T-helper 2 cell treated with Interferon-gamma antibody and Interleukin-4, amounts not matched to agents 5 μg/mL and 100 μg/mL, for 36 hours (primary cell): ENCODE data around the gene SLC26A3.

Source experiments
- DNase-seq: peaks from one replicate; pipeline ENCODE4 v3.0.0; 2021; ENCODE audit warnings: low spot score
- H3K27ac Mint-ChIP-seq: one replicate; pipeline ENCODE4 v1.8.0; 2021; ENCODE audit warnings: mild to moderate bottlenecking, mixed read lengths
- H3K27me3 Mint-ChIP-seq: one replicate; pipeline ENCODE4 v1.8.0; 2021; ENCODE audit warnings: low read depth, mixed read lengths
- H3K36me3 Mint-ChIP-seq: one replicate; pipeline ENCODE4 v1.8.0; 2021; ENCODE audit warnings: low read depth, mixed read lengths
- H3K4me1 Mint-ChIP-seq: one replicate; pipeline ENCODE4 v1.8.0; 2021; ENCODE audit warnings: low read depth, mixed read lengths
- H3K4me3 Mint-ChIP-seq: one replicate; pipeline ENCODE4 v1.8.0; 2022; ENCODE audit warnings: mild to moderate bottlenecking, moderate library complexity, mixed read lengths
- H3K9me3 Mint-ChIP-seq: one replicate; pipeline ENCODE4 v1.8.0; 2021; ENCODE audit warnings: mixed read lengths

The SLC26A3 gene

GRCh38 chr7:107799647-107800264 lies 3.3 kb downstream of the SLC26A3 start:
- no peaks in the 10 kb centered on the region for H3K4me1 Mint-ChIP-seq
- H3K27me3 Mint-ChIP-seq: peaks cover 8% of the 10 kb centered on the region
- no peaks in the 10 kb centered on the region for H3K9me3 Mint-ChIP-seq
- H3K27ac Mint-ChIP-seq: no peak overlapping the region
- no peak for DNase-seq
- no peak overlapping the region for H3K4me3 Mint-ChIP-seq
- no peaks in the 10 kb centered on the region for H3K36me3 Mint-ChIP-seq

GRCh38 chr7:107792364-107792763 lies 10.7 kb downstream of the SLC26A3 start:
- Mint-ChIP-seq H3K27me3 (peaks cover 13% of the 10 kb centered on the region), H3K4me1 (peaks cover 2% of the 10 kb centered on the region), H3K9me3 (no peaks in the 10 kb centered on the region), H3K4me3 (no peak overlapping the region), H3K27ac (no peak overlapping the region), H3K36me3 (no peaks in the 10 kb centered on the region)
- no peak for DNase-seq

GRCh38 chr7:107789647-107790046 lies 13.4 kb downstream of the SLC26A3 start:
- no peaks in the 10 kb centered on the region for H3K9me3 Mint-ChIP-seq
- DNase-seq: no peak
- peaks cover 13% of the 10 kb centered on the region for H3K27me3 Mint-ChIP-seq
- no peak overlapping the region for H3K4me3 Mint-ChIP-seq
- H3K4me1 Mint-ChIP-seq: peaks cover 14% of the 10 kb centered on the region
- H3K27ac Mint-ChIP-seq: no peak overlapping the region
- H3K36me3 Mint-ChIP-seq: no peaks in the 10 kb centered on the region

- H3K27ac Mint-ChIP-seq: no peak overlapping the region
- H3K9me3 Mint-ChIP-seq: no peaks in the 10 kb centered on the region
- peaks cover 14% of the 10 kb centered on the region for H3K4me1 Mint-ChIP-seq
- DNase-seq: no peak
- H3K27me3 Mint-ChIP-seq: peaks cover 6% of the 10 kb centered on the region
- H3K4me3 Mint-ChIP-seq: no peak overlapping the region
- no peaks in the 10 kb centered on the region for H3K36me3 Mint-ChIP-seq
These were observed 14.4 kb downstream of the SLC26A3 start for GRCh38 chr7:107788662-107789061.

GRCh38 chr7:107788216-107788615 lies 14.8 kb downstream of the SLC26A3 start:
- H3K9me3 Mint-ChIP-seq: no peaks in the 10 kb centered on the region
- peaks cover 14% of the 10 kb centered on the region for H3K4me1 Mint-ChIP-seq
- H3K36me3 Mint-ChIP-seq: no peaks in the 10 kb centered on the region
- no peak overlapping the region for H3K4me3 Mint-ChIP-seq
- no peak overlapping the region for H3K27ac Mint-ChIP-seq
- peaks cover 4% of the 10 kb centered on the region for H3K27me3 Mint-ChIP-seq
- no peak for DNase-seq

GRCh38 chr7:107785926-107786325 lies 17.1 kb downstream of the SLC26A3 start:
- Mint-ChIP-seq H3K36me3 (no peaks in the 10 kb centered on the region), H3K4me3 (no peak overlapping the region), H3K9me3 (no peaks in the 10 kb centered on the region), H3K4me1 (peaks cover 14% of the 10 kb centered on the region), H3K27ac (no peak overlapping the region), H3K27me3 (peaks cover 3% of the 10 kb centered on the region)
- DNase-seq: no peak

GRCh38 chr7:107785170-107785569 lies 17.9 kb downstream of the SLC26A3 start:
- H3K36me3 Mint-ChIP-seq: no peaks in the 10 kb centered on the region
- H3K4me1 Mint-ChIP-seq: peaks cover 14% of the 10 kb centered on the region
- peak overlapping the region; percentile 2 for H3K4me3 Mint-ChIP-seq
- DNase-seq: no peak
- no peaks in the 10 kb centered on the region for H3K27me3 Mint-ChIP-seq
- no peaks in the 10 kb centered on the region for H3K9me3 Mint-ChIP-seq
- H3K27ac Mint-ChIP-seq: no peak overlapping the region

- Mint-ChIP-seq H3K9me3 (no peaks in the 10 kb centered on the region), H3K36me3 (no peaks in the 10 kb centered on the region), H3K4me1 (peaks cover 14% of the 10 kb centered on the region), H3K27ac (no peak overlapping the region), H3K27me3 (no peaks in the 10 kb centered on the region), H3K4me3 (no peak overlapping the region)
- no peak for DNase-seq
These were observed 19.4 kb downstream of the SLC26A3 start for GRCh38 chr7:107783648-107784047.

- Mint-ChIP-seq H3K9me3 (no peaks in the 10 kb centered on the region), H3K27ac (no peak overlapping the region), H3K27me3 (no peaks in the 10 kb centered on the region), H3K4me1 (peaks cover 13% of the 10 kb centered on the region), H3K36me3 (no peaks in the 10 kb centered on the region), H3K4me3 (no peak overlapping the region)
- DNase-seq: no peak
These were observed 20.6 kb downstream of the SLC26A3 start for GRCh38 chr7:107782374-107782773.

- no peaks in the 10 kb centered on the region for H3K4me1 Mint-ChIP-seq
- no peak for DNase-seq
- H3K36me3 Mint-ChIP-seq: no peaks in the 10 kb centered on the region
These were observed 23.4 kb downstream of the SLC26A3 start for GRCh38 chr7:107779647-107780099.

GRCh38 chr7:107778283-107778682 lies 24.7 kb downstream of the SLC26A3 start:
- no peak overlapping the region for H3K27ac Mint-ChIP-seq

More at GRCh38 chr7:107779647-107780099, 23.4 kb downstream of the SLC26A3 start:
- Mint-ChIP-seq H3K27me3 (no peaks in the 10 kb centered on the region), H3K4me3 (no peak overlapping the region), H3K27ac (no peak overlapping the region), H3K9me3 (no peaks in the 10 kb centered on the region)

GRCh38 chr7:107777702-107778101 lies 25.3 kb downstream of the SLC26A3 start:
- no peaks in the 10 kb centered on the region for H3K9me3 Mint-ChIP-seq
- no peak for DNase-seq
- no peaks in the 10 kb centered on the region for H3K36me3 Mint-ChIP-seq
- H3K4me3 Mint-ChIP-seq: no peak overlapping the region
- no peaks in the 10 kb centered on the region for H3K4me1 Mint-ChIP-seq
- H3K27ac Mint-ChIP-seq: no peak overlapping the region
- H3K27me3 Mint-ChIP-seq: no peaks in the 10 kb centered on the region

More at GRCh38 chr7:107778283-107778682, 24.7 kb downstream of the SLC26A3 start:
- Mint-ChIP-seq H3K4me3 (no peak overlapping the region), H3K4me1 (no peaks in the 10 kb centered on the region), H3K9me3 (no peaks in the 10 kb centered on the region), H3K36me3 (no peaks in the 10 kb centered on the region), H3K27me3 (no peaks in the 10 kb centered on the region)
- no peak for DNase-seq

GRCh38 chr7:107773027-107773426 lies 30.0 kb downstream of the SLC26A3 start:
- H3K4me1 Mint-ChIP-seq: peaks cover 2% of the 10 kb centered on the region
- no peaks in the 10 kb centered on the region for H3K36me3 Mint-ChIP-seq
- H3K27ac Mint-ChIP-seq: no peak overlapping the region
- H3K9me3 Mint-ChIP-seq: no peaks in the 10 kb centered on the region
- H3K27me3 Mint-ChIP-seq: no peaks in the 10 kb centered on the region
- DNase-seq: no peak
- no peak overlapping the region for H3K4me3 Mint-ChIP-seq

- DNase-seq: no peak
- Mint-ChIP-seq H3K27me3 (no peaks in the 10 kb centered on the region), H3K27ac (no peak overlapping the region), H3K9me3 (no peaks in the 10 kb centered on the region), H3K36me3 (peaks cover 1% of the 10 kb centered on the region), H3K4me1 (peaks cover 10% of the 10 kb centered on the region), H3K4me3 (no peak overlapping the region)
These were observed 34.8 kb downstream of the SLC26A3 start for GRCh38 chr7:107768263-107768662.

GRCh38 chr7:107767391-107767790 lies 35.6 kb downstream of the SLC26A3 start:
- H3K4me3 Mint-ChIP-seq: no peak overlapping the region
- no peaks in the 10 kb centered on the region for H3K9me3 Mint-ChIP-seq
- H3K36me3 Mint-ChIP-seq: peaks cover 1% of the 10 kb centered on the region
- peaks cover 8% of the 10 kb centered on the region for H3K4me1 Mint-ChIP-seq
- H3K27me3 Mint-ChIP-seq: no peaks in the 10 kb centered on the region
- DNase-seq: no peak
- no peak overlapping the region for H3K27ac Mint-ChIP-seq
